Liver (tissue), 9 donors: ENCODE data around the gene LIPE. TPM values are rescaled to one million over a fixed set of nuclear protein-coding genes. Genes with fewer than 3 reads are reported as not detected.

Experiments used
- DNase-seq: peaks from one replicate; pipeline ENCODE4 v3.0.0-alpha.2; 2017; ENCODE audit warnings: low spot score
- H3K27ac ChIP-seq, 2 donors: one replicate each; pipeline ENCODE4 v1.7.0; 2013; ENCODE audit warnings: inconsistent platforms in 2 of 2, low read length in 2 of 2, control low read depth in 1 of 2, low read depth in 1 of 2, mild to moderate bottlenecking in 1 of 2
- H3K27me3 ChIP-seq, 4 donors: one replicate each; pipeline versions ENCODE4 v1.6.1 to v1.7.0; 2013; ENCODE audit warnings: low read length in 3 of 4, inconsistent platforms in 1 of 4, mild to moderate bottlenecking in 1 of 4, moderate library complexity in 1 of 4; ENCODE audit not compliant: control insufficient read depth in 4 of 4, insufficient read depth in 4 of 4
- H3K36me3 ChIP-seq, 4 donors: one replicate each; pipeline versions ENCODE4 v1.6.1 to v1.7.0; 2013; ENCODE audit warnings: low read length in 3 of 4, mild to moderate bottlenecking in 3 of 4, low read depth in 1 of 4, moderate library complexity in 1 of 4; ENCODE audit not compliant: control insufficient read depth in 4 of 4, insufficient read depth in 3 of 4
- H3K4me1 ChIP-seq, 4 donors: one replicate each; pipeline versions ENCODE4 v1.6.1 to v1.7.0; 2013; ENCODE audit warnings: low read length in 3 of 4, mild to moderate bottlenecking in 3 of 4, moderate library complexity in 1 of 4; ENCODE audit not compliant: control insufficient read depth in 4 of 4, insufficient read depth in 4 of 4
- H3K4me3 ChIP-seq, 3 donors: one replicate each; pipeline versions ENCODE4 v1.6.1 to v1.7.0; 2013; ENCODE audit warnings: low read length in 3 of 3, control low read depth in 1 of 3, low read depth in 1 of 3, mild to moderate bottlenecking in 1 of 3
- H3K9ac ChIP-seq, 2 donors: one replicate each; pipeline ENCODE4 v1.7.0; 2013; ENCODE audit warnings: low read length in 2 of 2, mild to moderate bottlenecking in 2 of 2, moderate library complexity in 2 of 2, control low read depth in 1 of 2, low read depth in 1 of 2
- H3K9me3 ChIP-seq, 4 donors: one replicate each; pipeline versions ENCODE4 v1.6.1 to v1.7.0; 2013; ENCODE audit warnings: low read length in 3 of 4; ENCODE audit not compliant: control insufficient read depth in 4 of 4
- ATF3 ChIP-seq: IDR thresholded peaks from 2 replicates; pipeline ENCODE4 v1.6.1; 2016; ENCODE audit warnings: antibody characterized with exemption
- CTCF ChIP-seq: fragments of 150-350 bp; IDR thresholded peaks from 2 replicates; pipeline ENCODE4 v1.5.1; 2017; ENCODE audit warnings: improper control_type of control experiment, low read depth, low read length; ENCODE audit not compliant: missing input control
- EGR1 ChIP-seq, 2 donors: IDR thresholded peaks; 2 replicates each; pipeline ENCODE4 v1.6.1; 2016 to 2018; ENCODE audit warnings: antibody characterized with exemption in 2 of 2, low read depth in 2 of 2
- FOXA1 ChIP-seq: IDR thresholded peaks from 2 replicates; pipeline ENCODE4 v1.6.1; 2016; ENCODE audit warnings: antibody characterized with exemption
- FOXA2 ChIP-seq: IDR thresholded peaks from 2 replicates; pipeline ENCODE4 v1.6.1; 2016; ENCODE audit warnings: antibody characterized with exemption
- GABPA ChIP-seq, 2 donors: IDR thresholded peaks in 1 of 2; conservative IDR thresholded peaks in 1 of 2; 2 replicates each; pipeline ENCODE4 v1.6.1; 2016; ENCODE audit warnings: antibody characterized with exemption in 2 of 2, mild to moderate bottlenecking in 1 of 2, moderate library complexity in 1 of 2
- HNF4A ChIP-seq, 2 donors: conservative IDR thresholded peaks; 2 replicates each; pipeline ENCODE4 v1.6.1; 2016; ENCODE audit warnings: antibody characterized with exemption in 2 of 2, mild to moderate bottlenecking in 2 of 2
- HNF4G ChIP-seq: IDR thresholded peaks from 2 replicates; pipeline ENCODE4 v1.6.1; 2016; ENCODE audit warnings: antibody characterized with exemption
- JUND ChIP-seq, 2 donors: IDR thresholded peaks; 2 replicates each; pipeline ENCODE4 v1.6.1; 2016; ENCODE audit warnings: antibody characterized with exemption in 2 of 2
- MAX ChIP-seq: IDR thresholded peaks from 2 replicates; pipeline ENCODE4 v1.6.1; 2016; ENCODE audit warnings: antibody characterized with exemption
- NR2F2 ChIP-seq: IDR thresholded peaks from 2 replicates; pipeline ENCODE4 v1.6.1; 2016; ENCODE audit warnings: antibody characterized with exemption
- RAD21 ChIP-seq, 2 donors: IDR thresholded peaks; 2 replicates each; pipeline ENCODE4 v1.6.1; 2016; ENCODE audit warnings: antibody characterized with exemption in 2 of 2, mild to moderate bottlenecking in 2 of 2
- REST ChIP-seq: IDR thresholded peaks from 2 replicates; pipeline ENCODE4 v1.6.1; 2016; ENCODE audit warnings: antibody characterized with exemption, mild to moderate bottlenecking
- RXRA ChIP-seq, 2 donors: IDR thresholded peaks; 2 replicates each; pipeline ENCODE4 v1.6.1; 2017 to 2018; ENCODE audit warnings: antibody characterized with exemption in 2 of 2, mild to moderate bottlenecking in 1 of 2
- SP1 ChIP-seq: IDR thresholded peaks from 2 replicates; pipeline ENCODE4 v1.6.1; 2018; ENCODE audit warnings: antibody characterized with exemption, mild to moderate bottlenecking
- TAF1 ChIP-seq: conservative IDR thresholded peaks from 2 replicates; pipeline ENCODE4 v1.6.1; 2016; ENCODE audit warnings: antibody characterized with exemption, mild to moderate bottlenecking
- YY1 ChIP-seq: IDR thresholded peaks from 2 replicates; pipeline ENCODE4 v1.6.1; 2016; ENCODE audit warnings: antibody characterized with exemption, mild to moderate bottlenecking
- ZBTB33 ChIP-seq: IDR thresholded peaks from 2 replicates; pipeline ENCODE4 v1.6.1; 2016; ENCODE audit warnings: antibody characterized with exemption
- WGBS: extraction: QIAGEN DNeasy Blood & Tissue Kit; methylation state at CpG from one replicate; pipeline ENCODE4 v1.1.7; 2013; 5-methylcytosine and 5-hydroxymethylcytosine counted together
- polyA plus RNA-seq, 2 donors: library from polyadenylated mRNA; stranded (reverse) in 1 of 2; unstranded in 1 of 2; fragments of 200-250 nt in 1 of 2; fragments of >200 nt in 1 of 2; fragmentation: Nextera tagmentation in 1 of 2; extraction: Ambion mirVana in 1 of 2; gene quantifications; one replicate each; pipeline versions ENCODE4 v1.2.1 to v1.2.3, GENCODE V29; 2013 to 2015
- total RNA-seq, 2 donors: library from RNA; depleted of rRNA; stranded (reverse); fragments of >200 nt; gene quantifications; one replicate each; pipeline ENCODE4 v1.2.3, GENCODE V29; 2014
- donor health status: healthy.
- donor health status: healthy.
- donor health status: healthy.
- donor health status: healthy.
- donor health status: healthy.

The LIPE gene
- total and polyA plus RNA-seq, 4 donors: 0.88 to 4.7 (median 1.5) TPM

GRCh38 chr19:42374826-42375376 lies 52.3 kb downstream of the LIPE start:
- Histone ChIP-seq H3K27ac (no peak overlapping the region), H3K9ac (no peak overlapping the region), H3K9me3 (no peaks in the 10 kb centered on the region), H3K4me3 (no peak overlapping the region), H3K4me1 (no peaks in the 10 kb centered on the region), H3K36me3 (peaks cover 0 to 9% (median 3%) of the 10 kb centered on the region in 4 donors), H3K27me3 (no peaks in the 10 kb centered on the region)
- no peak for TF ChIP-seq ZBTB33
- no peak for TF ChIP-seq NR2F2
- no peak for TF ChIP-seq RXRA (IDR thresholded peaks at IDR 0.05)
- TF ChIP-seq GABPA (IDR thresholded peaks at IDR 0.05 in 1 of 2, conservative IDR thresholded peaks at IDR 0.05 in 1 of 2): no peak
- TF ChIP-seq FOXA2: no peak
- TF ChIP-seq RAD21 (IDR thresholded peaks at IDR 0.05): no peak
- TF ChIP-seq HNF4A (conservative IDR thresholded peaks at IDR 0.05): no peak
- no peak for TF ChIP-seq HNF4G
- no peak for TF ChIP-seq JUND (IDR thresholded peaks at IDR 0.05)
- no peak for TF ChIP-seq YY1
- no peak for TF ChIP-seq CTCF
- no peak for TF ChIP-seq SP1
- TF ChIP-seq ATF3: no peak
- no peak for TF ChIP-seq REST
- no peak for TF ChIP-seq EGR1 (IDR thresholded peaks at IDR 0.05; ENCODE audit: low read depth in 2 of 2)
- TF ChIP-seq TAF1: no peak
- no peak for TF ChIP-seq FOXA1
- TF ChIP-seq MAX: no peak
- 97% methylated on average over 11 of the region's 11 CpGs for whole genome bisulfite sequencing
- no peak for DNase-seq
